Measurements from ENCODE around the gene CCDC6.

CCDC6 gene

DNA sequence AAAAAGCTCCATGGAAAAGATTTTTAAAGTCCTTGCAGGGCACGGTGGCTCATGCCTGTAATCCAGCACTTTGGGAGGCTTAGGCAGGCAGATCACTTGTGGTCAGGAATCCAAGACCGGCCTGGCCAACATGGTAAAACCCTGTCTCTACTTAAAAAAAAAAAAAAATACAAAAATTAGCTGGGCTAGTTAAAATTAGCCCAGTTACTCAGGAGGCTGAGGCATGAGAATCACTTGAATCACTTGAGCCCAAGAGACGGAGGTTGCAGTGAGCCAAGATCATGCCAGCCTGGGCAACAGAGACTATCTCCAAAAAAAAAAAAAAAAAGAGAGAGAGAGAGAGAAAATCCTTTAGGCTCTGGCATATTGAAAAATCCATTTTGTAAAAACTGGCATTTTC lies 61.9 kb downstream of the CCDC6 start:
- no peak for DNase-seq

DNA sequence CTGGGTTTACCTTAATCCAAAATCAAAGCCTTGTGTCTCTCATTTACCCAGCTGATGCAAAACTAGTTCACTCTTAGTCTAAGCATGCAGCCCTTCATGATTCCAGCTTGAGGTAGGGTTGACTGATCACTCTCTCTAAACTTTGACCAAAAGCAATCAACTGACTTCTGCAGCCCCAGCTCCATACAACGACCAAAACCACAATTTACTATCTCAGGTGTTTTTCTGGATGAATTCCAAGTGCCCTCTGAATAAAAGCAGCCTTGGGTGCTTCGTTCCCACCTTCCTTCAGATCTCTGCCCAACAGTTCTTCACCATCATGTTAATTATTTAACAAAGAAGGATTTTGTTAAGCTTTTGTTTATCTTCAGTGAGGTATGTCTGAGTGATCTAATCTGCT lies 62.6 kb downstream of the CCDC6 start:
- DNase-seq, result no peak

DNA sequence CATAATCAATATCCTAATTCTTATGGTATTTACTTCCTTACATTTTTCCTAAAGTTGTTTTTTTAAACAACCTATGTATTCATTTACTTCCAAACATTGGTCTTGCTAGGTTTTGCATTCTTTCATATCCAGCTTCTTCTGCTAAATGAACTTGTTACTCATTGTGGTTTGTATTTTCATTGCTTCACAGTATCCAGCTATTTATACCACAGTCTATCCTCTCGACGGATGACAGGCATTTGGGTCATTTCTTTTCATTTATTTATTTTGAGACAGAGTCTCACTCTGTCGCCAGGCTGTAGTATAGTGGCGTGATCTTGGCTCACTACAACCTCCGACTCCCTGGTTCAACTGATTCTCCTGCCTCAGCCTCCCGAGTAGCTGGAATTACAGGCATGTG lies 66.8 kb downstream of the CCDC6 start:
- DNase-seq, result no peak

DNA sequence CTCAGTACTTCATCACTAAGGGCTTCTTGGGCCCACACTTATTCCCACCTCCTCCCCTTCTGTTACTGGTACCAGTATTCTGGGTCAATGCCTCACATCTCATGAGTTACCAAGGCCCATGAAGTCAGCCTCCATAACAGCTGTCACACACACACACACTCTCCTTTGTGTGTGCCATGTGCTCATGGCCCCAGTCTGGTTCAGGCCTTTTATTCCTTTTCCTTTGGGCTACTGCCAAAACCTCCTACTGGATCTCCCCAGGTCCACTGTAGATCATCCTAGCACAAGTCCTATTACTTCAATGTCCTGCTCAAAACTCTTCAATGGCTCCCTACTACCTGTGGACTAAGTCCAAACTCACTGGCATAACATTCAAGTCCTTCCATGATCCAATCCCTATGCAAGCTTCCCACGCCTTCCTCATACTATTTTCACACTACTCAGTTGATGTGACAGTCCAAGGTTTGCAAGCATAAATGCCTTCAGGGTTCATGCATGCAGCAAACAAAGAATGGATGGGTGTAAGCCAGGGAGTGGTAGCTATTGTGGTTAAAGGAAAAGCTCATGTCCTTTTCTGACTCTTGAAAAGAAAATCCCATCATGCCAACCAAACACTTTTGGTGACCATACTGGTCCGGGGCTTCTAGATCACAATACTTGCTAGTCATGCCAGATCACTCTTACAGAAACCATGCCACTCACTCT lies 68.1 kb downstream of the CCDC6 start:
- no peak for DNase-seq

DNA sequence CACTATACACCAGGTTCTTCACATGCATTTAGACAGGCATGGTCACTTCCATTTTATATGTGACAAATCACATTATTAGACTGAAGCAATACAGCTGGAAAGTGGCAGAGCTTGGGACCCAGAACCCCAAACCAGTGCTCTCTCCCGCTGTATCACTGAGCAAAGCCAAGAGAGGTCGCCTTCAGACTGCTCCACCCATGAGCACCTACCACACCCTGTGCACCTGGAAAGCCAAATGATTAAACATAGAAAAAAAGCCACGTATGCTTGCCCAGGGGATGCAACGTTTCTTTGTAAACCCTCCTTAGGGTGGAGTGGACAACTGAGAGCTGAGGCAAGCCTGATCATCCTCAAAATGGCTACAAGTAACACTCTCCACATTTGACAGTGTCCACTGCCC lies 72.5 kb downstream of the CCDC6 start:
- no peak for DNase-seq

DNA sequence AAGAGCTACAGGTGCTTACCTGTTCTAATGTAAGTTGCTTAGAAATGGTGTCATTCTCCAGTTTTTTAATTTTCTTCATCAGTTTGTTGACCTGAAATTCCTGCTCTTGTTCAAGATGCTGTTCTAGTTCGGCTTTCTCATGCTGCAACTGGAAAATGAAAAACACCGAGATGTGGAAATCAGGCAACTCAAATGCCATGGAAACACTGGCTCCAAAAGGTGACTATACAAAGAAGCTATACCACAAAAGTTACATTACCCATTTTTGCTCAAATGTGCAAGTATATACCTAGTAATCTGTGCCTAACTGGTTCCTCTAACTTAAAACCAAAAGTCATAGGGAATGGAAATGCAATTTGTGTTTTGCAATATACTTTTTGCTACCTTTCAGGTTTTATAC lies 73.8 kb downstream of the CCDC6 start:
- DNase-seq, result no peak

DNA sequence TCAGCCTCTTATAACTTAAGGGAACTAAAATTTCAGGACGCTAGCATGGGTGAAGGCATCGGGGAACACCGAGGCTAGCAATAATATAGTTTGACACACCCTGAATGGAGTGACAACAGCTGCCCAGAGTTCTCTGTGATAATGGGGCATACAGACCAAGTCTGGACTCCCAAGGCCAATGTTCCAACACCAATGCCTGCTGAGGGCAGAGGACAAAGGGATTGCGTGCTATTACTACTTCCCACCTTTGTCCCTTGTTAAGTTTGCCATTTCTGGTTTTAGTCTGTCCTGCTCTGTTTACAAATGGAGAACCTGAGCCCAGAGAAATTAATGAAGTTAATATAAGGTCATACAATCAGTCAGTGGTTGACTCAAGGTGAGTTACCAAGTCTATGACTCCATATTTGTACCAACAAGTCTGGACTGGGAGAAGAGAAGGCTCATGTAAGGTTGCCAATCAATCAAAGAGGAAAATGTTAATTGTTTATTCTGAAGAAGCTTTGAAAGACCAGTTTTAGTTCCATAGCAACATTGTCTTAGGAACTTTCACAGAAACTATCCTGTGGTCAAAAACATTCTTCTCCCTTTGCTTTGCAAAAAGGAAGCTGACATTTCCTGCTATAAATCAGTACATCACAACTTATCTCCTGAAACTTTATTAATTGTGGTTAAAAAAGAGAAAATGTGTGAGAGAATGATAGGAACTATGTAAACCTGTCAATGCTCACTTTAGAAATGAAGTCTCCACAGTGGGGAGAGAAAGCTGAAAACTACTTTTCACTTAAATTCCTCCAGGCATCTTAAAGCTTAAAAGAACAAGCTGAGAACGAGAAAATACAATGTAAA lies 74.5 kb downstream of the CCDC6 start:
- DNase-seq, result no peak

DNA sequence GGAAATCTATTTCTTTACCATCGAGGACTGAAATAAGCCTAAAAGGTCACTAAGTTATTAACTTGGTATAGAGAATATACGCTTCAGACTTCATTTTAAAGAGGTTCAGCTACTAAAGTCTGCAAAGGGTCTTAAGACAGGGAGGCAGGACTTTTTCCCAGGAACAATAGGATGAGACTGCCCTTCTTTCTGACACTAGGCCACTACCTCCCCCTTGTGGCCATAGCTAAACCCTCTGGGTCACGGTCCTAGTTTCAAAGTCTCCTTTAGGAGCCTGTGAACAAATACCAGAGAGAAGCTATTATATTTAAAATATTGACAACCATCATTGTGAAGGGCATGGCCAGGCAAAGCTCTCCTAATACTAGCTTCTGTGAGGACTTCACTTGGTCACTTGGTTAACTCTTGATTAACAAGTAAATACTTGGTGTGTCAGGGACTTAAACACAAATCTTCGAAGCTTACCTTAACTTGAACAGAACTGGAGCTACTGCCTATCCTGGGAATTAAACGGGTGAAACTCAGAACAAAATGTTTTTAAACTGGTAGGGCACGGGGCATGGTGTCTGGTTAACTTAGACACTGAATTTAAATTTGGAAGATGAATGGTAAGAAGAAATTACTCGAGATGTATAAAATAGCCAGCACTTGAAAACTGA lies 75.6 kb downstream of the CCDC6 start:
- peak; percentile 77 for DNase-seq

DNA sequence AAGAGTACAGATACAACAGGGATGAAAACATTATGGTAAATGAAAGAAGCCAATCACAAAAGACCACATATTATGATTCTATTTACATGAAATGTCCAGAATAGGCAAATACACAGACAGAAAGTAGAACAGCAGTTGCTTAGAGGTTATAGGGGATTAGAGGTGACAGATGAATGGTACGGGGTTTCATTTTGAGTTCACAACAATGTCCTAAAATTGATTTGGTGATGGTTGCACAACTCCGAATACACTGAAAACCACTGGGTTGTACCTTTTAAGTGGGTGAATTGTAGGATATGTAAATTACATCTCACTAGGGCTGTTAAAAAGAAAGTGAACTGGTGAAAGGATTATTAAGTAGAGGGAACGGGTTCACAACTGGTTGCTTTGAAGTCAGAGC lies 76.8 kb downstream of the CCDC6 start:
- DNase-seq, result no peak

DNA sequence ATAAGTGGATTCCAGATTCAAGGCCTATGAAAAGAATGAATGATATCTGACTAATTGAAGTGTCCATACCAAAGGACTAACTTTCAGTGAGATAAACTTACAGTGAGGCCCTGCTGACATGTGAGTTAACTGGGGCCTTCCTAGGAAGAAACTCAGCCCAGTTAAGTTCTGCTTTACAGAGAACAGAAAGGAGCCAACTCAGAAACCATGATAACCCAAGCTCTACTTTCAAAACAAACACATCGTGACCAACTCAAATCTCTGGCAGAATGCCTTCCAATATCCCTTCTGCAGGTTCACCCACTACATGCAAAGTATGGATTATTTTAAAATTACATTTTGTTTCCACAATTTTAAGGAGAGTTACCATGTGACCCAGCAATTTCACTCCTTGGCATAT lies 77.3 kb downstream of the CCDC6 start:
- DNase-seq, result no peak

DNA sequence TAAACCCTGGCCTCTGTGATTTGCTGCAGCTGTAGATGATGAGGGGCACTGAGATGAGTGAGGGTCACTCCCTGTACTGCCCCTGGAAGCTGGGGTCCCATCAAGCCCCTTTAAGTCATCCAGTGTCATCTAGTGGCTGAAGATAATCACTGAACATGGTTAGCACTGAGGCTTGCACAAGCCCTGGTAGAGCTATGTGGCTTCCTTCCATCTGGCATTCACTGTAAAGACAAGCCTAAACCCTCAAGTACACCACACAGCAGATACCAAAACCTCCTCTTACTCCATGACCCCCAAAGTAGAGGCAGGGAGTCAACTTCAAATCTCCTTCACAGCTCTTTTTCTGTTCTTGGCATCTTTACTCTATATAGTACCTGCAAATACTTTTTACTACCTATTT lies 80.4 kb downstream of the CCDC6 start:
- DNase-seq, result no peak

DNA sequence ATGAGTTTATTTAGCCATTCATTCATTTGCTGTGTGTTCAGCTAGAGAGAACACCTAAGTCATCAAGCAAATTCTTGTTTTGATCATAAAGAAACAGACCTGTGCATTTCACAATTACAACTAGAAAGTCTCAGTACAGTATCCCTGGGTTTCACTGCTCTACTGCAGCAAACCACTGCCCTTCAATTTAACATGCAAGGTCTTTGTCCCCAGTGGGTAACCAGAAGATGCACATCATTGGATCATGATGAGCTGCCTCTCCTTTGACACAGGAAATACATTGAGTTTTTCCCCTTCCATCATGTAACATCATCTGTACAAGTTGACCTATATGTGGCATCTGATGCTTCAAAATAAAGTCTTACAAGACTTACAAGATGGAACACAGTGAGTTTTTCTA lies 82.6 kb downstream of the CCDC6 start:
- no peak for DNase-seq

DNA sequence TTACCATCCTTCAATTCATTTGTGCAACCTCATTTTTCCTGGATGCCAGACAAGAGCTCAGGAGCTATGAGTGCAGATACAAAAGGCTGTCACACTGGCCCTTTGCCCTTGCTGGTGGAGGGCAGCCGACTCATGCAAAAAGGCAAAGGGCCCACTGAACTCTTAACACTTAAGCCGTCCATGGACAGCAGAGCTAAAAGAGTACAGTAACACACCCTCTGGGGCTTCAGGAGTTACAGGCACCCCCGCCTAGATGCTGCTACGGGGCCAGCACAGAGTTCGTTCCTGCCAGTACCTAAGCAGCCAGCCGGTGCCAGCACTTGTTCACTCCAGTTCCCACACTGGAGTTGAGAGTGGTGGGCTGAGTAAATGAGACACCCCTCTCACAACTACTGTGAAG lies 83.2 kb downstream of the CCDC6 start:
- DNase-seq, result no peak

DNA sequence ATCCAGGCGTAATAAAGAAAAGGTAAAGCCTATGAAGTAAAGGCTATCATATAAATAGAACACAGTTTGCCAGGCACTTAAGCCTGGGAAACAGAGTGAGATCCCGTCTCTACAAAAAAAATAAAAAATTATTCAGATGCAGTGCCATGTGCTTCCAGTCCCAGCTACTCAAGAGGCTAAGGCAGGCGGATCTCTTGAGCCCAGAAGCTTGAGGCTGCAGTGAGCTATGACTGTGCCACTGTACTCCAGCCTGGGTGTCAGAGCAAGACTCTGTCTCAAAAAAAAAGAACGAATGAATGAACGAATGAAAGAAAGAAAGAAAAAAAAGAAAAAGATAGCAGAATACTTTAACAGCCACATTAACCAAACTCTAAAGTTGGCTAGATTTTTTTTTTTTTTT lies 85.9 kb downstream of the CCDC6 start:
- DNase-seq, result no peak

DNA sequence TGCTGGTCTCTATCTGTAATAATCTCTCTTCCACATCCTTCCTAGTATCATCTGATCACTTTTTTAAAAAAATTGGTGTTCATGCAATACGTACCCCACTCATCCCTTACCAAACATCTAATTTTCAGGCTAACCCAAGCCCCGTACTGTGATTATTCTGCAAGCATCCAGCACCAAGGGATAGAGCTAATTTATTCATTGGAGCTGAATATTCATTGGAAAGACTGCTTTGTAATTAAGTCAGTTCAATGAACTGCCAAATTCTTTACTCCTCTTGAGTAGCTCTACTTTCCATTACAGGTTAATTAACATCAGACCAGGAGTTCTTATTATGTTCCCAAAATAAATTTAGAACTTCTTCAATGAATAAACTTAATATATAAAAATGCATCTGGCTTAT lies 86.7 kb downstream of the CCDC6 start:
- no peak for DNase-seq

DNA sequence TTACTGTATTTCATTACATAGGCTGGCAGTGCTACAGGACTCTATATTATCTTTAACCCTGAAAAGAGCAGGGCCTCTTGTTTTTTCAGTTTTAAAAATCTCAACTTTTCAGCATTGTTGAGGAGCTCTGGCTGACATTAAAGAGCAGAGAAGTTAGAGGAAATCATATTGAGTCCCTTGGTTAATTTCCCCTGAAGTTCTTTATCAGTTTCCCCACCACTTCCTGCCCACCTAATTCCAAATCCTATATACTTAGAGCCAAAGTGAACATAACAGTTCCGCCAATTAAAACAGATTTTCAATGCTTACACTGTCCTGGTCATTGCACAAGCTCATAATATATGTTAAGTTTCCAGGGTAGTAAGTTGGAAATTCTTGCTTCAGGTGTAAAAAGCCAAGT lies 87.1 kb downstream of the CCDC6 start:
- no peak for DNase-seq

DNA sequence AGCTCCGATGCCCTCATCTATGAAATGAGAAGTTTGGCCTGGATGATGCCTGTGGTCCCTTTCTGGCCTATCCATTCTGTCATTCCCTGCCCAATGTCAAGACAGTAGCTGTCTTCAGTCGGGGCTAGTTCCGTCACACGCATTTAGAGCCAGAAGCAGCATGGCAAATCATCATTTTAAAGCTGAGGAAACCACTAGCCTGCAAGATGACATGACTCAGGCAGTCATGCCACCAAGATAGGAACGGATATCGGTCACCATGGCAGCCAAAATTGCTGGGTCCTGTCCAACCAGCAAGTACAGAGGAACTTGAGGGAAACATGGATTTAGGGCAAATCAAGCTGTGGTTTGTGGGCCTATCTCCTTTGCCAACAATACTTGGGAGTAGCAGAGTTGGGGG lies 88.6 kb downstream of the CCDC6 start:
- DNase-seq, result no peak

DNA sequence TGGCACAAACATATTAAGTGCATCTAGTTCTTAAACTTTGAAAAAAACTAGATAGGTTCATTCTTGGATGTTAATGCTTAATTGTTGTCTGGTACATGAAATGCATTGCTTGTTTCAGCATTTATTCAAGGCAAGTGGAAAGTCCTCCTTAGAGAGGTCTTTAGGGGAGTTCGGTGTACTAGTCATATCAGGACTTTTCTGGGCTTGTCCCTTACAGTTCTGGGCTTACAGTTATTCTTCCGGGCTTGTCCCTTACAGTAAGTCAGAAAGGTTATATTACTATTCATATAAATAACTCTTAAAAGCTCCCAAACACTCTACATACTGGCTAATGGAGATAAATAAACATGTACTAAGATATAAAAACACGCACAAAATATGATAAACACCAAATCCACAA lies 91.5 kb downstream of the CCDC6 start:
- DNase-seq, result no peak

DNA sequence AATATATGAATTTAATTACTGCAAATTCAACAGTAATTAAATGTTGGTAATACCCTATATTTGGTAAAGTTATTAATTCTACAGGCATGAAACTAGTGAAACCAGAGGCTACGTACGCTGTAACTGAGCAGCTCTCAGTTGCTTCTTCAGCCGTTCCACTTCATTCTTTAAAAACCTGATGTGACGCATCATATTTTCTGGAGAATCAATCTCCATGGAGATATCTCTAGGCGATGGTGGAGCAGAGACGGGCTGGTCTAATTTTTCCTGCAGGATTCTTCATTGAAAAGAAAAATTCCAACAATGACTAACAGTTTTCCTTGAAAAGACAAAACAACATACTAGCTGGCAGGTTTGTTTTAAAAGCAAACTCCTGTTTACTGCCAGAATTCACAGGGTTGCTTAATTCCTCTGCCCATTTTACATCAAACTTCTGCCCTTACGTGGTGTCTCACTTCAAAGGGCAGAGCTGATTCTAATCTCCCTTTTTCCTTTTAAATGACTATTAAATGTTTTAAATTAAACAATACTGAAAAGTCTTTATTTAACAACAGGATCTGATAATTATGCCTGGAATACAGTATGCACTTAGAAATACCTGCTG lies 93.7 kb downstream of the CCDC6 start:
- DNase-seq, result no peak

DNA sequence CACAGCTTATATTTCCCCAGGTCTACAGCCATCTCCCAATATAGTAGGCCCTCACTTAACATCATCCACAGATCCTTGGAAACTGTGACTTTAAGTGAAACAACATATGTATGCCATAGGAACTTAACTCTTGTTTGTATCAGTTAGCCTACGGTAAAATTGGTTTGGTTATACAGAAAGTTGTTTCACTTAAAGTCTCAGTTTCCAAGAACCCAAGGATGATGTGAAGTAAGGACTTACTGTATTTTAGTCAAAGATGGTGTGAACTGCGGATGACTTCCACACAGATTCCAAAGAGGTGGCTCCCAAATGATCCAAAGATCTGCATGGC lies 96.7 kb downstream of the CCDC6 start:
- DNase-seq, result no peak

DNA sequence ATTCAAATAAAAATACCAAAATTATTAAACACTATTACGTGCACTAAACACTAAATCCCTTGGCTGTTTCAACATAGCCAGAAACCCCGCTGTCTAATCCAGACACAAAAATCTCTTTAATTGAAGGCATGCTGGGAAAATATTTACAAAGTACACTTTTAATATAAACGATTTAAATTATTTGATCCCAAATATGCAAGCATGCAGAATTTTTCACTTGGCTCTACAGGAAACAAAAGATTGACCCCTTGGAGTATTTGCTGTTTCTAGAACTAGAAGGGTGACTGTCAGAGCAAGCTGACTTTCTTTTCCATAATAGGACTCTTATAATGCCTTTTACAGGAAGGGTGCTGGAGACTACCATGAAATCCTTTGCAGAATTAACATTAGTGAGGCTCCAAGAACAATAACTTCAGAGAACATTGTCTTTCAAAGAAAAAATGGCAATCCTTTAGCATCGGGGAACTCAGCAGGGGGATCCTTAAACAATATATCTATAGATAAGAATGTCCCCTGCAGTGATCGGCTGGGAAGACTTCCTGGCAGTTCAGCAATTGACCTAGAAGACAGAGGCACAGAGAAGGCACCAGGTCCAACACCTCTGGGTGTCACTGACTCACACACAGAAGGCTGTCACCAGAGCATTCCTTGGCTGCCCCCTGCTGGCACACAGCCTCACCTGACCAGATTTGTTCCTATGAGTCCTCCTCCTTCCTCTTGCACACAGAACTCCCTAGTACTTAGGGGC lies 97.3 kb downstream of the CCDC6 start:
- DNase-seq, result peak; percentile 86

DNA sequence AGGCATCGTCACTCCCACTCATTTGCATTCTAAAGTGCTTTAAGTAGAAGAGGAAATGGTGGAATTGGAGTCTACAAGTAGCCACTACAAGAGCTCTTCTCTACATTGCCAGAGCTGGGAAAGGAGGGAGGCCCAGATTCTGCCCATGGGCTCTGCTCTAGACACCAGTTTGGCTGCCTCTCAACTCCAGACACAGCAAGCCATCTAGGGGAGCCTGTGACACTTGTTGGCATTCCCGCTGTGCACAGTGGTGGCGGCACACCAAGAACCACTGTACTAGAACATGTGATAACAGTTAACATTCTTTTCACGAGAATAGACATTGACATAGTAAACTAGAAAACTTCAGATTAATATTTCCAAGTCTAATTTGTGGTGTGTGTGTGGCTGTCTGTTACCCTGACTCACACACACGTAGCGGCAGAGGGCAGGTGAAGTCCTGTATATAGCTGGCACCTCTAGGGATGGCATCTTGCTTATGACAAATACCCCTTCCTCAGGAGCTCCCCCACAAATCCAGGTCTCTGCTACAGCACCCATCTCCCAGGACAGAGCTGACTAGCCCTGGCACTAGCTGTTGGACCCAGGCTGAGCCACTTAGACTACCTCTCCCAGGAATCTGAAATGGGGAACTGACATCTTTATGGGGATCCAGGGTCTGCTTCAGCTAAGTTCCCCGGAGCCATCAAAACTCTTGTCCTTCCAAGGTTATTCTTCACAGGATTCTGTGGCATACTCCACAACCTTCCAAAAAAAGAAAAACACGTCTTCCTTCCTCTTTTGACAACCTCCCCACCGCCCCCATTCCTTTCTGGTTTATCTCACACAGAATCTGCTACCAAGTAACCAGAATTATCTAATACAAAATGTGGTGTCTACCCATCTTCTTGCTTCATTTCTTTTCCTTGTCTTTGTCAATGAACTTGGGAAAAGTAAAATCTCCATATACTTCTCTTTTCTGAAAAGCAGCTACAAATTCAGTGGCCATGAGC lies 98.4 kb downstream of the CCDC6 start:
- no peak for DNase-seq
